ENCODE data around the gene CXCR2.
A peak's percentile ranks its signal among the peaks of the same experiment; 100 is the strongest.

Gene CXCR2

GRCh38 chr2:218179782-218180181 is 54.0 kb downstream of the CXCR2 start:
- Histone ChIP-seq H3K27ac (ENCODE audit: low read depth, low read length) (no peak overlapping the region), H3K9ac (ENCODE audit: low read depth in 1 of 2, low read length in 2 of 2) (no peak overlapping the region), H3K4me1 (ENCODE audit: control insufficient read depth in 1 of 2, insufficient read depth in 2 of 2, low read length in 2 of 2) (peaks cover 3 to 5% of the 10 kb centered on the region in 2 donors), H3K9me3 (ENCODE audit: control insufficient read depth in 1 of 2, low read length in 2 of 2) (no peaks in the 10 kb centered on the region), H3K4me3 (ENCODE audit: low read depth in 1 of 2, low read length in 2 of 2) (no peak overlapping the region), H3K36me3 (ENCODE audit: control insufficient read depth in 1 of 2, insufficient read depth in 2 of 2, low read length in 2 of 2) (no peaks in the 10 kb centered on the region), H3K27me3 (ENCODE audit: control insufficient read depth in 1 of 2, insufficient read depth in 2 of 2, low read length in 2 of 2) (no peaks in the 10 kb centered on the region)

- Histone ChIP-seq H3K4me3 (ENCODE audit: low read depth in 1 of 2, low read length in 2 of 2) (no peak overlapping the region), H3K9ac (ENCODE audit: low read depth in 1 of 2, low read length in 2 of 2) (no peak overlapping the region), H3K9me3 (ENCODE audit: control insufficient read depth in 1 of 2, low read length in 2 of 2) (no peaks in the 10 kb centered on the region), H3K27ac (ENCODE audit: low read depth, low read length) (no peak overlapping the region), H3K4me1 (ENCODE audit: control insufficient read depth in 1 of 2, insufficient read depth in 2 of 2, low read length in 2 of 2) (peaks cover 3 to 5% of the 10 kb centered on the region in 2 donors), H3K36me3 (ENCODE audit: control insufficient read depth in 1 of 2, insufficient read depth in 2 of 2, low read length in 2 of 2) (no peaks in the 10 kb centered on the region), H3K27me3 (ENCODE audit: control insufficient read depth in 1 of 2, insufficient read depth in 2 of 2, low read length in 2 of 2) (no peaks in the 10 kb centered on the region)
These were observed 54.8 kb downstream of the CXCR2 start for GRCh38 chr2:218180467-218181114.

- H3K27ac ChIP-seq (ENCODE audit: low read depth, low read length): no peak overlapping the region
- H3K9ac ChIP-seq (ENCODE audit: low read depth in 1 of 2, low read length in 2 of 2): no peak overlapping the region
- H3K27me3 ChIP-seq (ENCODE audit: control insufficient read depth in 1 of 2, insufficient read depth in 2 of 2, low read length in 2 of 2): no peaks in the 10 kb centered on the region
- no peak overlapping the region for H3K4me3 ChIP-seq (ENCODE audit: low read depth in 1 of 2, low read length in 2 of 2)
- H3K4me1 ChIP-seq (ENCODE audit: control insufficient read depth in 1 of 2, insufficient read depth in 2 of 2, low read length in 2 of 2): peaks cover 3 to 8% of the 10 kb centered on the region in 2 donors
- H3K36me3 ChIP-seq (ENCODE audit: control insufficient read depth in 1 of 2, insufficient read depth in 2 of 2, low read length in 2 of 2): no peaks in the 10 kb centered on the region
- no peaks in the 10 kb centered on the region for H3K9me3 ChIP-seq (ENCODE audit: control insufficient read depth in 1 of 2, low read length in 2 of 2)
These were observed 58.5 kb downstream of the CXCR2 start for GRCh38 chr2:218184331-218184730.

- Histone ChIP-seq H3K9ac (ENCODE audit: low read depth in 1 of 2, low read length in 2 of 2) (no peak overlapping the region), H3K27me3 (ENCODE audit: control insufficient read depth in 1 of 2, insufficient read depth in 2 of 2, low read length in 2 of 2) (no peaks in the 10 kb centered on the region), H3K36me3 (ENCODE audit: control insufficient read depth in 1 of 2, insufficient read depth in 2 of 2, low read length in 2 of 2) (no peaks in the 10 kb centered on the region), H3K27ac (ENCODE audit: low read depth, low read length) (no peak overlapping the region), H3K4me1 (ENCODE audit: control insufficient read depth in 1 of 2, insufficient read depth in 2 of 2, low read length in 2 of 2) (peaks cover 0 to 4% of the 10 kb centered on the region in 2 donors), H3K9me3 (ENCODE audit: control insufficient read depth in 1 of 2, low read length in 2 of 2) (no peaks in the 10 kb centered on the region), H3K4me3 (ENCODE audit: low read depth in 1 of 2, low read length in 2 of 2) (peak overlapping the region in 1 of 2 donors; percentile 42)
These were observed 60.5 kb downstream of the CXCR2 start for GRCh38 chr2:218186355-218186766.

Data from duodenal mucosa (tissue), 2 donors.